Cardiac ventricle fibroblast (primary cell): ENCODE measurements around the gene ZNF57. TPM values are rescaled to one million over a fixed set of nuclear protein-coding genes. Genes with fewer than 3 reads are reported as not detected.

ENCODE experiments used
- total RNA-seq: library from RNA; depleted of rRNA; stranded (reverse); fragments of >200 nt; gene quantifications from 2 replicates; pipeline ENCODE4 v1.2.3, GENCODE V29; 2015

The ZNF57 gene
- 1.5 and 2.2 TPM in 2 replicates for total RNA-seq

GRCh38 chr19:2900296-2901252, at the start of gene ZNF57:
ZNF57 (plus strand) TSS chr19:2900928; CDS start chr19:2901046, 118 bp downstream.

GRCh38 chr19:2867025-2867991, 33.4 kb upstream of the ZNF57 start, which contains the start of gene ZNF556:
ZNF556 (plus strand) TSS chr19:2867335; CDS start chr19:2867422, 87 bp downstream.

DNA sequence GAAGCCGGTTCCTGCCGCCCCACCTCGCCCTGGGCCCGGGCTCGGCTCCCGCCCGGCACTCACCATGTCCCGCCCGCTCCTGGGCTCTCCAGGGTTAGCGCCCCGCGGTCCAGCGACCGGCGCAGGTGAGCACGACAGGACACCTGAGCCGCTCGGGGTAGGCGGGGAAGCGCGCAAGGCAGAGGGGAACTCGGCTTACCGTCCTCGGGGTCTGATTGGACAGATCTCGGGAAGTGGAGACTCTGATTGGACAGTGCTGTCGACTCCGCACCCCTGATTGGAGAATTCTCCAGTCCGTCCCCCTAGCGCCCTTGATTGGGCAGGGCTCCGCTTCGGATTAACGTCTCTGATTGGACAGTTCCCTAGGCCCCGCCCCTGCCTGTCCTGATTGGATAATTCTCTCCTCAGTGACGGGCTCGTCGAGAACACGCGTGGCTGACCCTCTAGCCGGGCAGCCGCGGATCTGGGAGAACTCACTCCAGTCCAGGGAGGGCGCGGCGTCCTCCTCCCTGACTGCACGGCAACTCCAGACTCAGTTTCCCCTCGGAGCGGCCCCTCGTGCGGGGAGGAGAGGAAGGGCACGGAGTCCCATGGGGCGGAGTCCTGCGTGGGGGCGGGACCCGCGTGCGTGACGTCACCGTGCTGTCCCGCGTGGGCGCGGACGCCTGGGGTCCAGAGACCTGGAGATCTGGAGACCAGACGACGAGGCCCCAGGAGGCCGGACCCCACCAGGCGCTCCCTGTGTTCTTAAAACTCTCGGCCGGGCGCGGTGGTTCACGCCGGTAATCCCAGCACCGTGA, 44.2 kb downstream of the ZNF57 start, which contains the start of gene ZNF77:
ZNF77 (minus strand) TSS at position 197 of the 800 bp plus-strand sequence; CDS start at position 66, 131 bp downstream.

Other genes with a start within 250 kb of the ZNF57 start
- 0.69 and 0.88 TPM in 2 replicates for gene GNG7, start 198.2 kb upstream of the ZNF57 start, total RNA-seq
- 0.54 and 2.0 TPM in 2 replicates for gene DIRAS1, start 179.6 kb upstream of the ZNF57 start, total RNA-seq
- gene SLC39A3, start 160.9 kb upstream of the ZNF57 start, total RNA-seq = 25.6 and 30.5 TPM in 2 replicates
- 46.9 and 50.5 TPM in 2 replicates for gene SGTA, start 117.7 kb upstream of the ZNF57 start, total RNA-seq
- 33.2 and 41.6 TPM in 2 replicates for gene THOP1, start 115.4 kb upstream of the ZNF57 start, total RNA-seq
- 2.6 and 4.4 TPM in 2 replicates for gene ZNF554, start 81.1 kb upstream of the ZNF57 start, total RNA-seq
- gene ZNF555, start 59.5 kb upstream of the ZNF57 start, total RNA-seq = 4.3 and 4.4 TPM in 2 replicates
- gene ZNF556, start 33.6 kb upstream of the ZNF57 start, total RNA-seq = not detected in 2 replicates
- 1.6 and 4.5 TPM in 2 replicates for gene ZNF77, start 44.0 kb downstream of the ZNF57 start, total RNA-seq
- 0.25 and 3.8 TPM in 2 replicates for gene TLE6, start 76.6 kb downstream of the ZNF57 start, total RNA-seq
- 40.4 and 61.2 TPM in 2 replicates for gene TLE2, start 128.4 kb downstream of the ZNF57 start, total RNA-seq
- gene TLE5, start 161.6 kb downstream of the ZNF57 start, total RNA-seq = 197 and 243 TPM in 2 replicates
- gene GNA11, start 193.4 kb downstream of the ZNF57 start, total RNA-seq = 48.4 and 53.4 TPM in 2 replicates
- not detected in 2 replicates for gene GNA15, start 235.1 kb downstream of the ZNF57 start, total RNA-seq